ENCODE results near the gene CCDC6. TPM values are rescaled to one million over a fixed set of nuclear protein-coding genes. Genes with fewer than 3 reads are reported as not detected.
A peak's percentile ranks its signal among the peaks of the same experiment; 100 is the strongest.

Gene CCDC6
- total RNA-seq, 2 donors from 2014 or later = 77.7 to 107 TPM

- no peaks in the 10 kb centered on the region for H3K9me3 Mint-ChIP-seq
- H3K27ac Mint-ChIP-seq = no peak overlapping the region
- peak overlapping the region; percentile 25 to 58 for H3K4me3 Mint-ChIP-seq
- peaks cover 81% of the 10 kb centered on the region for H3K4me1 Mint-ChIP-seq (ENCODE audit: low read depth)
- DNase-seq = no peak
- H3K36me3 Mint-ChIP-seq (ENCODE audit: insufficient read depth in 2 of 2) = peaks cover 33 to 38% of the 10 kb centered on the region in 2 donors
- H3K27me3 Mint-ChIP-seq (ENCODE audit: low read depth) = no peaks in the 10 kb centered on the region
- no peak for ATAC-seq (replicated peaks in 1 of 2)
Measured at GRCh38 chr10:59902016-59902415, 4.3 kb downstream of the CCDC6 start.

GRCh38 chr10:59901470-59901869, 4.9 kb downstream of the CCDC6 start:
- Mint-ChIP-seq H3K27me3 (ENCODE audit: low read depth) (no peaks in the 10 kb centered on the region), H3K36me3 (ENCODE audit: insufficient read depth in 2 of 2) (peaks cover 32 to 38% of the 10 kb centered on the region in 2 donors), H3K27ac (no peak overlapping the region), H3K4me1 (ENCODE audit: low read depth) (peaks cover 84% of the 10 kb centered on the region), H3K9me3 (no peaks in the 10 kb centered on the region), H3K4me3 (peak overlapping the region in 1 of 2 donors; percentile 58)
- no peak for DNase-seq
- no peak for ATAC-seq (replicated peaks in 1 of 2)

GRCh38 chr10:59900048-59900727, 6.2 kb downstream of the CCDC6 start:
- peaks cover 32 to 39% of the 10 kb centered on the region in 2 donors for H3K36me3 Mint-ChIP-seq (ENCODE audit: insufficient read depth in 2 of 2)
- H3K4me1 Mint-ChIP-seq (ENCODE audit: low read depth) = peaks cover 88% of the 10 kb centered on the region
- no peaks in the 10 kb centered on the region for H3K9me3 Mint-ChIP-seq
- peak overlapping the region; percentile 54 to 64 for H3K4me3 Mint-ChIP-seq
- H3K27ac Mint-ChIP-seq = no peak overlapping the region
- ATAC-seq (replicated peaks in 1 of 2) (no peak), DNase-seq (no peak)
- H3K27me3 Mint-ChIP-seq (ENCODE audit: low read depth) = no peaks in the 10 kb centered on the region

GRCh38 chr10:59898125-59898835, 8.1 kb downstream of the CCDC6 start:
- ATAC-seq (replicated peaks in 1 of 2) = no peak
- DNase-seq = no peak
- Mint-ChIP-seq H3K27me3 (ENCODE audit: low read depth) (no peaks in the 10 kb centered on the region), H3K9me3 (no peaks in the 10 kb centered on the region), H3K4me1 (ENCODE audit: low read depth) (peaks cover 78% of the 10 kb centered on the region), H3K27ac (peak overlapping the region; percentile 58), H3K4me3 (peak overlapping the region in 1 of 2 donors; percentile 40), H3K36me3 (ENCODE audit: insufficient read depth in 2 of 2) (peaks cover 20 to 25% of the 10 kb centered on the region in 2 donors)

- H3K9me3 Mint-ChIP-seq = no peaks in the 10 kb centered on the region
- H3K36me3 Mint-ChIP-seq (ENCODE audit: insufficient read depth in 2 of 2) = peaks cover 11 to 15% of the 10 kb centered on the region in 2 donors
- H3K27me3 Mint-ChIP-seq (ENCODE audit: low read depth) = no peaks in the 10 kb centered on the region
- peak overlapping the region; percentile 90 for H3K27ac Mint-ChIP-seq
- no peak overlapping the region for H3K4me3 Mint-ChIP-seq
- ATAC-seq (replicated peaks in 1 of 2) = no peak
- no peak for DNase-seq
- H3K4me1 Mint-ChIP-seq (ENCODE audit: low read depth) = peaks cover 78% of the 10 kb centered on the region
Measured at GRCh38 chr10:59896191-59896590, 10.2 kb downstream of the CCDC6 start.

- H3K27ac Mint-ChIP-seq = no peak overlapping the region
- H3K4me1 Mint-ChIP-seq (ENCODE audit: low read depth) = peaks cover 73% of the 10 kb centered on the region
- H3K9me3 Mint-ChIP-seq = no peaks in the 10 kb centered on the region
- H3K27me3 Mint-ChIP-seq (ENCODE audit: low read depth) = no peaks in the 10 kb centered on the region
- H3K36me3 Mint-ChIP-seq (ENCODE audit: insufficient read depth in 2 of 2) = peaks cover 11% of the 10 kb centered on the region in 2 donors
- no peak overlapping the region for H3K4me3 Mint-ChIP-seq
- DNase-seq (no peak), ATAC-seq (replicated peaks in 1 of 2) (no peak)
Measured at GRCh38 chr10:59895629-59896116, 10.7 kb downstream of the CCDC6 start.

- peaks cover 70% of the 10 kb centered on the region for H3K4me1 Mint-ChIP-seq (ENCODE audit: low read depth)
- no peak for ATAC-seq (replicated peaks in 1 of 2)
Measured at GRCh38 chr10:59894114-59894513, 12.2 kb downstream of the CCDC6 start.

GRCh38 chr10:59892697-59893096, 13.7 kb downstream of the CCDC6 start:
- Mint-ChIP-seq H3K4me1 (ENCODE audit: low read depth) (peaks cover 70% of the 10 kb centered on the region), H3K36me3 (ENCODE audit: insufficient read depth in 2 of 2) (peaks cover 10 to 11% of the 10 kb centered on the region in 2 donors), H3K9me3 (no peaks in the 10 kb centered on the region), H3K27me3 (ENCODE audit: low read depth) (no peaks in the 10 kb centered on the region), H3K27ac (no peak overlapping the region), H3K4me3 (no peak overlapping the region)
- no peak for ATAC-seq (replicated peaks in 1 of 2)
- no peak for DNase-seq

More at GRCh38 chr10:59894114-59894513, 12.2 kb downstream of the CCDC6 start:
- peak overlapping the region; percentile 17 for H3K27ac Mint-ChIP-seq
- H3K36me3 Mint-ChIP-seq (ENCODE audit: insufficient read depth in 2 of 2) = peaks cover 6 to 10% of the 10 kb centered on the region in 2 donors
- H3K9me3 Mint-ChIP-seq = no peaks in the 10 kb centered on the region
- no peak overlapping the region for H3K4me3 Mint-ChIP-seq
- DNase-seq = no peak
- no peaks in the 10 kb centered on the region for H3K27me3 Mint-ChIP-seq (ENCODE audit: low read depth)

GRCh38 chr10:59891936-59892335, 14.4 kb downstream of the CCDC6 start:
- DNase-seq (no peak), ATAC-seq (replicated peaks in 1 of 2) (no peak)
- no peaks in the 10 kb centered on the region for H3K9me3 Mint-ChIP-seq
- peaks cover 73% of the 10 kb centered on the region for H3K4me1 Mint-ChIP-seq (ENCODE audit: low read depth)
- H3K36me3 Mint-ChIP-seq (ENCODE audit: insufficient read depth in 2 of 2) = peaks cover 11 to 13% of the 10 kb centered on the region in 2 donors
- no peak overlapping the region for H3K4me3 Mint-ChIP-seq
- no peaks in the 10 kb centered on the region for H3K27me3 Mint-ChIP-seq (ENCODE audit: low read depth)
- peak overlapping the region; percentile 47 for H3K27ac Mint-ChIP-seq

- Mint-ChIP-seq H3K27ac (peak overlapping the region; percentile 79), H3K4me1 (ENCODE audit: low read depth) (peaks cover 73% of the 10 kb centered on the region), H3K4me3 (no peak overlapping the region), H3K9me3 (no peaks in the 10 kb centered on the region), H3K27me3 (ENCODE audit: low read depth) (no peaks in the 10 kb centered on the region), H3K36me3 (ENCODE audit: insufficient read depth in 2 of 2) (peaks cover 9 to 12% of the 10 kb centered on the region in 2 donors)
- ATAC-seq (replicated peaks in 1 of 2) (no peak), DNase-seq (no peak)
Measured at GRCh38 chr10:59891349-59891748, 15.0 kb downstream of the CCDC6 start.

- Mint-ChIP-seq H3K36me3 (ENCODE audit: insufficient read depth in 2 of 2) (peaks cover 11 to 15% of the 10 kb centered on the region in 2 donors), H3K4me1 (ENCODE audit: low read depth) (peaks cover 86% of the 10 kb centered on the region), H3K9me3 (no peaks in the 10 kb centered on the region), H3K27ac (no peak overlapping the region), H3K27me3 (ENCODE audit: low read depth) (no peaks in the 10 kb centered on the region), H3K4me3 (peak overlapping the region in 1 of 2 donors; percentile 21)
- ATAC-seq (replicated peaks in 1 of 2) = no peak
- no peak for DNase-seq
Measured at GRCh38 chr10:59888781-59889435, 17.4 kb downstream of the CCDC6 start.

GRCh38 chr10:59887972-59888640, 18.2 kb downstream of the CCDC6 start:
- H3K4me1 Mint-ChIP-seq (ENCODE audit: low read depth) = peaks cover 92% of the 10 kb centered on the region
- DNase-seq (no peak), ATAC-seq (replicated peaks in 1 of 2) (peak in 1 of 2 donors; percentile 8)
- H3K27me3 Mint-ChIP-seq (ENCODE audit: low read depth) = no peaks in the 10 kb centered on the region
- H3K4me3 Mint-ChIP-seq = peak overlapping the region; percentile 14 to 71
- peak overlapping the region; percentile 77 for H3K27ac Mint-ChIP-seq
- peaks cover 11 to 15% of the 10 kb centered on the region in 2 donors for H3K36me3 Mint-ChIP-seq (ENCODE audit: insufficient read depth in 2 of 2)
- no peaks in the 10 kb centered on the region for H3K9me3 Mint-ChIP-seq
